Heart right ventricle (tissue), 16 donors: ENCODE results near the gene TNFSF12. TPM values are rescaled to one million over a fixed set of nuclear protein-coding genes. Genes with fewer than 3 reads are reported as not detected.
A peak's percentile ranks its signal among the peaks of the same experiment; 100 is the strongest.

Source experiments
- ATAC-seq, 8 donors: fragments of 200-7000 bp; cut with Tn5 transposase; one replicate each; pipeline ENCODE4 v1.9.1; 2020; ENCODE audit warnings: mild to moderate bottlenecking in 8 of 8, moderate library complexity in 8 of 8, moderate number of reproducible peaks in 1 of 8
- DNase-seq, 2 donors: peaks; one replicate each; pipeline ENCODE4 v3.0.0-alpha.2; 2020
- H3K27ac ChIP-seq, 10 donors: fragments of 200-600 bp; sonication (generic) in 2 of 10; one replicate each; pipeline versions ENCODE4 v1.5.0 to v1.8.0; 2020 to 2022; ENCODE audit warnings: mild to moderate bottlenecking in 3 of 10
- H3K27me3 ChIP-seq, 7 donors: fragments of 200-600 bp; one replicate each; pipeline ENCODE4 v1.8.0; 2021 to 2022; ENCODE audit warnings: mild to moderate bottlenecking in 2 of 7
- H3K36me3 ChIP-seq, 9 donors: fragments of 200-600 bp; sonication (generic) in 1 of 9; one replicate each; pipeline versions ENCODE4 v1.5.0 to v1.8.0; 2020 to 2022; ENCODE audit warnings: mild to moderate bottlenecking in 2 of 9
- H3K4me1 ChIP-seq, 9 donors: fragments of 200-600 bp; sonication (generic) in 1 of 9; one replicate each; pipeline versions ENCODE4 v1.5.0 to v1.8.0; 2020 to 2022; ENCODE audit warnings: mild to moderate bottlenecking in 4 of 9
- H3K4me3 ChIP-seq, 10 donors: fragments of 200-600 bp; sonication (generic) in 2 of 10; one replicate each; pipeline versions ENCODE4 v1.5.0 to v1.8.0; 2020 to 2022; ENCODE audit warnings: mild to moderate bottlenecking in 7 of 10, moderate library complexity in 2 of 10
- H3K9me3 ChIP-seq, 11 donors: fragments of 200-600 bp in 10 of 11; sonication (generic) in 2 of 11; one replicate each; pipeline versions ENCODE4 v1.5.0 to v1.8.0; 2013 to 2022; ENCODE audit warnings: mild to moderate bottlenecking in 2 of 11, control low read depth in 1 of 11, moderate library complexity in 1 of 11
- WGBS, 2 donors: extraction: QIAGEN DNeasy Blood & Tissue Kit; methylation state at CpG; one replicate each; pipeline ENCODE4 v1.1.7; 2013; ENCODE audit warnings: inconsistent platforms in 1 of 2; 5-methylcytosine and 5-hydroxymethylcytosine counted together
- intact Hi-C, 10 donors: fragments of 100-400 bp; cut with DNase I; formaldehyde crosslinking; loops; one replicate each; pipeline versions ENCODE4 v1.11.1 to v1.14.2; 2022
- polyA plus RNA-seq, 2 donors: library from polyadenylated mRNA; stranded (reverse); fragments of 200-250 nt; gene quantifications; one replicate each; pipeline ENCODE4 v1.2.3, GENCODE V29; 2013
- total RNA-seq, 10 donors: library from RNA; stranded (reverse); fragmentation: NEBNext Ultra II Directional in 3 of 10; extraction: Animal tissue kit (Norgen Biotek cat#: 25700) in 3 of 10; gene quantifications; one replicate each; pipeline versions ENCODE4 v1.2.1 to v1.2.4, GENCODE V29; 2021 to 2023
- TF ChIP-seq, protein P1 (sequence below), 9 donors: fragments of 200-600 bp; sonication (generic) in 2 of 9; IDR thresholded peaks; one replicate each; pipeline versions ENCODE4 v1.5.0 to v1.8.0; 2021 to 2022; ENCODE audit warnings: antibody characterized with exemption in 9 of 9, mild to moderate bottlenecking in 5 of 9, moderate library complexity in 1 of 9
- donor health status: Arrhythmogenic right ventricular cardiomyopathy.
- donor health status: ischemic (EF 13 %, LVEDD 7.1; RV severe dilation, severe dysfunction).
- donor health status: healthy with polysubstance abuse.
- donor health status: DM: no; HTN: yes; CAD: no.
- donor health status: DM: no; HTN: no; CAD: no.
- donor health status: ischemic (EF 25% LVEDD 6.9; RV normal size, moderate dysfunction).
- donor health status: ischemic (EF 25% LVEDD 5.7; RV mildly dilated, moderate dysfunction).
- donor health status: healthy.
- donor health status: DM: yes; HTN: yes; CAD: no.
- donor health status: Ischemic cardiomyopathy.
- donor health status: ischemic (EF 35%, LVEDD 5.7; RV mildly dilated, moderate dysfunction).
- donor health status: nonischemic (EF 11% LVEDD 7.7; RV severe dilation, severe dysfunction).
- donor health status: DM: yes; HTN: yes; CAD: no.
- donor health status: PGD.
- donor health status: ischemic (EF 29% LVEDD 5.4; RV normal size, mild dysfunction).
- donor health status: nonischemic (EF 23%, LVEDD 6.1; RV moderate dilation, normal function).

TNFSF12 gene
- total and polyA plus RNA-seq, 12 donors: 20.6 to 51.0 (median 26.9) TPM

DNA sequence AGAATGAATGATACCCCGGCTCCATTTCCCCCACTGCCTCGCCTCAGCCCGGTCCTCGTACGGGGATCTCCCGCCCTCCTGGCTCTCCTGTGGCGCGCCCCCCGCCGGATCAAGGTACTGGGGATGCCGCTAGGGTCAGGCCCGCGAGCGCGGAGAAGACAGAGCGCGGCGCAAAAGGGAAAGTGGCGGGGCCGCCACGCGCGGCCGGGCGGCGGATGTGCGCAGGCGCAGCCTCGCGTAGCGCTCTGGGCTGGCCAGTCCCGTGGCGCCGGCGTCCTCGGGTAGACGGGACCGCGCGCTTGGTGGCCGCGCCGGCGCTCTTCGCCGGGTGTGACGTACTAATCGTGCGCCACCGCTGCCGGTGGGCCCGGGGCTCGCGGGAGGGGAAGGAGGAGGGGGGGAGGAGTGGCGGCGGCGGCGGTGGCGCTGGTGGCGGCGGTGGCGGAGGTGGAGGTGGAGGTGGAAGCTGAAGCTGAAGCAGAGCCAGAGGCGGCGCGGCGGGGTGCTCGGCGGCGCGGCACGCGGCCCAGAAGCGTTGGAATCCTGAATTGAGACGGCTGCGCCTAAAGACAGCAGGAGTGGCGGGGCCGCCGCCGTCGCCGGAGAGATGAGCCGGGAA, 12.8 kb downstream of the TNFSF12 start, which contains the start of gene SENP3:
Gene SENP3, plus strand, starts transcription at position 331 of the 619 bp plus-strand sequence. CDS start 1,158 bp downstream, outside the sequence.
- 0% methylated on average over 63 to 82 of the region's 82 CpGs for WGBS, 2 donors
- H3K9me3 ChIP-seq: no peaks in the 10 kb centered on the region
- TF ChIP-seq, protein P1, sequence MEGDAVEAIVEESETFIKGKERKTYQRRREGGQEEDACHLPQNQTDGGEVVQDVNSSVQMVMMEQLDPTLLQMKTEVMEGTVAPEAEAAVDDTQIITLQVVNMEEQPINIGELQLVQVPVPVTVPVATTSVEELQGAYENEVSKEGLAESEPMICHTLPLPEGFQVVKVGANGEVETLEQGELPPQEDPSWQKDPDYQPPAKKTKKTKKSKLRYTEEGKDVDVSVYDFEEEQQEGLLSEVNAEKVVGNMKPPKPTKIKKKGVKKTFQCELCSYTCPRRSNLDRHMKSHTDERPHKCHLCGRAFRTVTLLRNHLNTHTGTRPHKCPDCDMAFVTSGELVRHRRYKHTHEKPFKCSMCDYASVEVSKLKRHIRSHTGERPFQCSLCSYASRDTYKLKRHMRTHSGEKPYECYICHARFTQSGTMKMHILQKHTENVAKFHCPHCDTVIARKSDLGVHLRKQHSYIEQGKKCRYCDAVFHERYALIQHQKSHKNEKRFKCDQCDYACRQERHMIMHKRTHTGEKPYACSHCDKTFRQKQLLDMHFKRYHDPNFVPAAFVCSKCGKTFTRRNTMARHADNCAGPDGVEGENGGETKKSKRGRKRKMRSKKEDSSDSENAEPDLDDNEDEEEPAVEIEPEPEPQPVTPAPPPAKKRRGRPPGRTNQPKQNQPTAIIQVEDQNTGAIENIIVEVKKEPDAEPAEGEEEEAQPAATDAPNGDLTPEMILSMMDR (IDR thresholded peaks at IDR 0.05): no peak
- peak; percentile 79 to 92 (median 85) for ATAC-seq
- DNase-seq: peak; percentile 90 to 93
- H3K4me3 ChIP-seq: peak within 1 kb of the TSS; percentile 84 to 100 (median 96)
- peaks cover 0 to 44% (median 28%) of the 10 kb centered on the region in 9 donors for H3K36me3 ChIP-seq
- H3K27ac ChIP-seq: peak within 1 kb of the TSS; percentile 83 to 99 (median 94)
- H3K4me1 ChIP-seq: peaks cover 41 to 73% (median 68%) of the 10 kb centered on the region in 9 donors
- intact Hi-C loops: loop anchor here in 8 of 10 donors (1.0 to 10.0 kb wide), 13 partner anchors 39 to 307 kb away; partner anchors contain the start of genes KCTD11 (in 4 of the 8), TMEM95 (in 3 of the 8), FGF11 (in 2 of the 8) and POLR2A (in 2 of the 8)
- no peaks in the 10 kb centered on the region for H3K27me3 ChIP-seq

DNA sequence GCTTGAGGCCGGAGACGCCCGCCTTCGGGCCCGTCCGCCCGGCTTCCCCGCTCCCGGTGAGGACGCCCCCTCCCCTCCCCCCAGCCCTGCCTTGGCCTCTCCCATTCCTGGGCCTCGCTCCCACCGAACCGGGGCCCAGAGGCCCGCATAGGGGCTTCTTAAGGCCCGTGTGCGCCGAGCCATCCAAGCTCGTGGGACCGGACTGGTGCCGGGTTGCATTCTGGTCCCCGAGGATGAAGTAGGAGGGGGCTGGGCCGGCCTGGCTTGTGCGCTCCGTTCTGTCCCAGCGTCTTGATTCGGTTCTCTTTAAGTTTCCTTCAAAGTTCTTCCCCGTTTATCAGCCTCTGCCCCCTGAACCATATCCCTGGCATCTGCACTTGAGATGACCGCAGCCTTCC, 13.3 kb downstream of the TNFSF12 start:
- DNase-seq (no peak), ATAC-seq (peak in 1 of 8 donors; percentile 3)
- H3K9me3 ChIP-seq: no peaks in the 10 kb centered on the region
- H3K4me1 ChIP-seq: peaks cover 38 to 69% (median 63%) of the 10 kb centered on the region in 9 donors
- peak overlapping the region; percentile 84 to 100 (median 96) for H3K4me3 ChIP-seq
- no peaks in the 10 kb centered on the region for H3K27me3 ChIP-seq
- peaks cover 0 to 49% (median 32%) of the 10 kb centered on the region in 9 donors for H3K36me3 ChIP-seq
- 0% methylated on average over 19 to 28 of the region's 28 CpGs for WGBS, 2 donors
- peak overlapping the region; percentile 83 to 99 (median 94) for H3K27ac ChIP-seq
- TF ChIP-seq, protein P1 (IDR thresholded peaks at IDR 0.05): no peak
- intact Hi-C loops: loop anchor here in 7 of 10 donors (5.0 to 10.0 kb wide), 7 partner anchors 45 to 307 kb away; partner anchors contain the start of genes KCTD11 (in 4 of the 7), TMEM95 (in 3 of the 7), FGF11 (in 2 of the 7) and TMEM102 (in 2 of the 7)

DNA sequence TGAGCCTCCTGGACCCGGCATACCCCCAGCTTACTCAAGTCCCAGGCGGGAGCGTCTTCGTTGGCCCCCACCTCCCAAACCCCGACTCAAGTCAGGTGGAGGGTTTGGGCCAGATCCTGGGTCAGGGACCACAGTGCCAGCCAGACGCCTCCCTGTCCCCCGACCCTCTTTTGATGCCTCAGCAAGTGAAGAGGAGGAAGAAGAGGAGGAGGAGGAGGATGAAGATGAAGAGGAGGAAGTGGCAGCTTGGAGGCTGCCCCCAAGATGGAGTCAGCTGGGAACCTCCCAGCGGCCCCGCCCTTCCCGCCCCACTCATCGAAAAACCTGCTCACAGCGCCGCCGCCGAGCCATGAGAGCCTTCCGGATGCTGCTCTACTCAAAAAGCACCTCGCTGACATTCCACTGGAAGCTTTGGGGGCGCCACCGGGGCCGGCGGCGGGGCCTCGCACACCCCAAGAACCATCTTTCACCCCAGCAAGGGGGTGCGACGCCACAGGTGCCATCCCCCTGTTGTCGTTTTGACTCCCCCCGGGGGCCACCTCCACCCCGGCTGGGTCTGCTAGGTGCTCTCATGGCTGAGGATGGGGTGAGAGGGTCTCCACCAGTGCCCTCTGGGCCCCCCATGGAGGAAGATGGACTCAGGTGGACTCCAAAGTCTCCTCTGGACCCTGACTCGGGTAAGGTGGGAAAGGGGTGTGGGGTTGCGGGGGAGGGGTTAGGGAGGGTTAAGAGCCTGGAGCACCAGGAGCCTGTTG, 14.4 kb downstream of the TNFSF12 start:
- Histone ChIP-seq H3K27me3 (no peaks in the 10 kb centered on the region), H3K36me3 (peaks cover 0 to 57% (median 38%) of the 10 kb centered on the region in 9 donors), H3K4me1 (peaks cover 29 to 58% (median 53%) of the 10 kb centered on the region in 9 donors), H3K9me3 (no peaks in the 10 kb centered on the region), H3K27ac (no peak overlapping the region), H3K4me3 (peak overlapping the region in 6 of 10 donors; percentile 84 to 100 (median 96))
- TF ChIP-seq, protein P1 (IDR thresholded peaks at IDR 0.05): no peak
- DNase-seq (no peak), ATAC-seq (no peak)
- 90% methylated on average over 30 of the region's 30 CpGs for WGBS, 2 donors
- intact Hi-C loops: loop anchor here in 7 of 10 donors (5.0 to 10.0 kb wide), 7 partner anchors 46 to 308 kb away; partner anchors contain the start of genes KCTD11 (in 4 of the 7), TMEM95 (in 3 of the 7), FGF11 (in 2 of the 7) and TMEM102 (in 2 of the 7)

DNA sequence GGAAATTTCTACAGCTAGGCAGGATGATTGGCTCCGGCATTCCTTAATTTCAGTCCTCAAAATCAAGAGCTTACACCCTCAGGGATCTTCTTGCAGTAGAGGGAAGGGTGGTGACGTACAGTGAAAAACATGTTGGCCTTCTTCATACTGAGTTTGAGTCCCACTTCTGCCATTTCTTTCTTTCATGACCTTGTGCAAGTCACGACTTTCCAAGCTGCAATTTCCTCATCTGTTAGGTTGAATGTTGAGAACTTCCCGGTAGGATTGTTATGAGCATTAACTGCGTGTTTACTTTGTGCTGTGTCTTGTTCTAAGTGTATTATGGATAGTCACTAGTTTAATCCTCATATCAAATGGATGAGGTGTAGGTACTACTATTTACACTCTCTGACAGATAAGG, 20.7 kb downstream of the TNFSF12 start:
- H3K27me3 ChIP-seq: no peaks in the 10 kb centered on the region
- intact Hi-C loops: loop anchor here in 2 of 10 donors (10.0 kb wide), 3 partner anchors 55 to 315 kb away; partner anchors contain the start of genes CTDNEP1 (in 1 of the 2), ELP5 (in 1 of the 2), KCTD11 (in 1 of the 2) and TMEM95 (in 1 of the 2)
- ATAC-seq (no peak), DNase-seq (no peak)
- H3K27ac ChIP-seq: no peak overlapping the region
- peaks cover 5 to 22% (median 18%) of the 10 kb centered on the region in 9 donors for H3K4me1 ChIP-seq
- 88 to 92% methylated on average over 5 of the region's 5 CpGs for WGBS, 2 donors
- H3K9me3 ChIP-seq: no peaks in the 10 kb centered on the region
- H3K4me3 ChIP-seq: no peak overlapping the region
- TF ChIP-seq, protein P1 (IDR thresholded peaks at IDR 0.05): no peak
- peaks cover 0 to 74% (median 44%) of the 10 kb centered on the region in 9 donors for H3K36me3 ChIP-seq
